Kidney epithelial cell (primary cell): Measurements from ENCODE around the gene KCNQ5. TPM values are rescaled to one million over a fixed set of nuclear protein-coding genes. Genes with fewer than 3 reads are reported as not detected.

Experiments
- DNase-seq: peaks from one replicate; pipeline ENCODE4 v3.0.0-alpha.2; 2010; ENCODE audit warnings: low read depth
- H3K27me3 ChIP-seq: 2 replicates; pipeline ENCODE4 v1.6.0; 2011; ENCODE audit warnings: low read length; ENCODE audit not compliant: control insufficient read depth, insufficient read depth
- H3K36me3 ChIP-seq: 2 replicates; pipeline ENCODE4 v1.5.1; 2011; ENCODE audit warnings: low read length; ENCODE audit not compliant: control insufficient read depth, insufficient read depth
- H3K4me3 ChIP-seq: 2 replicates; pipeline ENCODE4 v1.5.1; 2011; ENCODE audit warnings: low read depth, mild to moderate bottlenecking, control low read depth, low read length
- total RNA-seq: library from RNA; depleted of rRNA; stranded (reverse); fragments of >200 nt; gene quantifications from 2 replicates; pipeline ENCODE4 v1.2.3, GENCODE V29; 2015
- TF ChIP-seq, protein P1 (sequence below): IDR thresholded peaks from 2 replicates; pipeline ENCODE4 v1.5.1; 2011; ENCODE audit warnings: mild to moderate bottlenecking, moderate library complexity, low read length, control low read depth, inconsistent platforms; ENCODE audit not compliant: insufficient read depth, poor library complexity, severe bottlenecking

Gene KCNQ5
- total RNA-seq, 1 donor from 2014 or later, result 1.9 TPM

GRCh38 chr6:72952808-72953630, 331.2 kb downstream of the KCNQ5 start:
- no peaks in the 10 kb centered on the region for H3K36me3 ChIP-seq
- no peak for DNase-seq
- no peaks in the 10 kb centered on the region for H3K27me3 ChIP-seq
- no peak overlapping the region for H3K4me3 ChIP-seq
- TF ChIP-seq, protein P1, sequence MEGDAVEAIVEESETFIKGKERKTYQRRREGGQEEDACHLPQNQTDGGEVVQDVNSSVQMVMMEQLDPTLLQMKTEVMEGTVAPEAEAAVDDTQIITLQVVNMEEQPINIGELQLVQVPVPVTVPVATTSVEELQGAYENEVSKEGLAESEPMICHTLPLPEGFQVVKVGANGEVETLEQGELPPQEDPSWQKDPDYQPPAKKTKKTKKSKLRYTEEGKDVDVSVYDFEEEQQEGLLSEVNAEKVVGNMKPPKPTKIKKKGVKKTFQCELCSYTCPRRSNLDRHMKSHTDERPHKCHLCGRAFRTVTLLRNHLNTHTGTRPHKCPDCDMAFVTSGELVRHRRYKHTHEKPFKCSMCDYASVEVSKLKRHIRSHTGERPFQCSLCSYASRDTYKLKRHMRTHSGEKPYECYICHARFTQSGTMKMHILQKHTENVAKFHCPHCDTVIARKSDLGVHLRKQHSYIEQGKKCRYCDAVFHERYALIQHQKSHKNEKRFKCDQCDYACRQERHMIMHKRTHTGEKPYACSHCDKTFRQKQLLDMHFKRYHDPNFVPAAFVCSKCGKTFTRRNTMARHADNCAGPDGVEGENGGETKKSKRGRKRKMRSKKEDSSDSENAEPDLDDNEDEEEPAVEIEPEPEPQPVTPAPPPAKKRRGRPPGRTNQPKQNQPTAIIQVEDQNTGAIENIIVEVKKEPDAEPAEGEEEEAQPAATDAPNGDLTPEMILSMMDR, result no peak

- H3K36me3 ChIP-seq, result no peaks in the 10 kb centered on the region
- DNase-seq, result no peak
- TF ChIP-seq, protein P1, result no peak
- no peaks in the 10 kb centered on the region for H3K27me3 ChIP-seq
- H3K4me3 ChIP-seq, result no peak overlapping the region
These were observed 332.1 kb downstream of the KCNQ5 start for GRCh38 chr6:72953971-72954381.

DNA sequence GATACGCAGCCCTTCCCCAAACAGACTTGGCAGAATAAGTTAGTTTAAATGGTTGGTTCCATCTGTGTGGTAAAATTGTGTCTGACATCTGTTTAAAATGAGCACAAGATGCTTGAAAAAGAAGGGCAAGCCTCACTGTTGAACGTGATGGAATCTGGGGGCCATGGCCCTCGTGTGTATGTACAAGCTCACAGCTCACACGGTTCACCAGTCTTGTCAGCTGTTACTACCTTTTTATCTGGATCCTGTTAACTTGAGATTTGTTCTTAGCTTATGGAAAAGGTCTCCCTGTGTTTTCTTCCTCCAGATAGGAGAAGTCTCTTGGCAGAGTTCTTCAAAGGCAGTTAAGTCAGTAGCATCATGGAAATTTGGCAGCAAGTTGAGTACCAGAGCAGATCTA, 332.9 kb downstream of the KCNQ5 start:
- TF ChIP-seq, protein P1, result no peak

GRCh38 chr6:72955666-72956065, 333.8 kb downstream of the KCNQ5 start:
- TF ChIP-seq, protein P1, result no peak
- Histone ChIP-seq H3K36me3 (no peaks in the 10 kb centered on the region), H3K27me3 (no peaks in the 10 kb centered on the region), H3K4me3 (no peak overlapping the region)
- DNase-seq, result no peak

More for the DNA sequence above, 332.9 kb downstream of the KCNQ5 start:
- Histone ChIP-seq H3K27me3 (no peaks in the 10 kb centered on the region), H3K36me3 (no peaks in the 10 kb centered on the region), H3K4me3 (no peak overlapping the region)
- no peak for DNase-seq

GRCh38 chr6:72956272-72956671, 334.4 kb downstream of the KCNQ5 start:
- Histone ChIP-seq H3K36me3 (no peaks in the 10 kb centered on the region), H3K27me3 (no peaks in the 10 kb centered on the region), H3K4me3 (no peak overlapping the region)
- DNase-seq, result no peak
- TF ChIP-seq, protein P1, result no peak

GRCh38 chr6:72959821-72960220, 338.0 kb downstream of the KCNQ5 start:
- no peak overlapping the region for H3K4me3 ChIP-seq
- H3K27me3 ChIP-seq, result no peaks in the 10 kb centered on the region
- no peak for DNase-seq
- TF ChIP-seq, protein P1, result no peak
- H3K36me3 ChIP-seq, result no peaks in the 10 kb centered on the region
